ENCODE data around the gene CD38.

DNA sequence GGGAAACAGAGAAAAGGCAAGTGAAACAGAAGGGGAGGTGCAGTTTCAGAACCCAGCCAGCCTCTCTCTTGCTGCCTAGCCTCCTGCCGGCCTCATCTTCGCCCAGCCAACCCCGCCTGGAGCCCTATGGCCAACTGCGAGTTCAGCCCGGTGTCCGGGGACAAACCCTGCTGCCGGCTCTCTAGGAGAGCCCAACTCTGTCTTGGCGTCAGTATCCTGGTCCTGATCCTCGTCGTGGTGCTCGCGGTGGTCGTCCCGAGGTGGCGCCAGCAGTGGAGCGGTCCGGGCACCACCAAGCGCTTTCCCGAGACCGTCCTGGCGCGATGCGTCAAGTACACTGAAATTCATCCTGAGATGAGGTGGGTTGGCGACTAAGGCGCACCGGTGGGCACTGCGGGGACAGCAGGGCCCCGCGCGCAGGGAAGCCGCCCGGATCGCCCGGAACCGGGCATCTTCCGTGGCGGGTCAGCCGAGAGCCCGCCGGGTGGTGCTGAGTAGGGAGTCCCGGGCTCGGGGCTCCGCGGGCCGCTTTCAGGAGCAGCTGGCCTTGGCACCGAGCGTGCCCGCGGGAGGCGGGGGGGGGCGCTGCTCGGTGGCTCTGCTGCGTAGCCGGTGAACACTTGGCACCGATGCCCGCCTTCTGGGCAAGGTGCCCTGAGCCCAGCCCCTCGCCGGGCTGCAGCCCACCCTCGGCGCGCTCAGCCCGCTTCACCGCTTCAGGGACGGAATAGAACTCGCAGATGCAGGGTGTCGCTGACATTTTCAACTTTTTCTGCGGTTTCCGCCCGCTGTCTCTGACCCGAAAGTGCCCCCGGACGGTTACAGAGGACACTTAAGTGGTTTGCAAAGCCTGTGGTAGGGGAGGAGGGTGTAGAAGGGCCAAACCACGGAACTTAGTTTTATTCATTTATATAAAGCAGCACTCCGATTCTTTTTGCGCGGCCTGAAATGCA, at the start of gene CD38:
- TF ChIP-seq, protein P1, sequence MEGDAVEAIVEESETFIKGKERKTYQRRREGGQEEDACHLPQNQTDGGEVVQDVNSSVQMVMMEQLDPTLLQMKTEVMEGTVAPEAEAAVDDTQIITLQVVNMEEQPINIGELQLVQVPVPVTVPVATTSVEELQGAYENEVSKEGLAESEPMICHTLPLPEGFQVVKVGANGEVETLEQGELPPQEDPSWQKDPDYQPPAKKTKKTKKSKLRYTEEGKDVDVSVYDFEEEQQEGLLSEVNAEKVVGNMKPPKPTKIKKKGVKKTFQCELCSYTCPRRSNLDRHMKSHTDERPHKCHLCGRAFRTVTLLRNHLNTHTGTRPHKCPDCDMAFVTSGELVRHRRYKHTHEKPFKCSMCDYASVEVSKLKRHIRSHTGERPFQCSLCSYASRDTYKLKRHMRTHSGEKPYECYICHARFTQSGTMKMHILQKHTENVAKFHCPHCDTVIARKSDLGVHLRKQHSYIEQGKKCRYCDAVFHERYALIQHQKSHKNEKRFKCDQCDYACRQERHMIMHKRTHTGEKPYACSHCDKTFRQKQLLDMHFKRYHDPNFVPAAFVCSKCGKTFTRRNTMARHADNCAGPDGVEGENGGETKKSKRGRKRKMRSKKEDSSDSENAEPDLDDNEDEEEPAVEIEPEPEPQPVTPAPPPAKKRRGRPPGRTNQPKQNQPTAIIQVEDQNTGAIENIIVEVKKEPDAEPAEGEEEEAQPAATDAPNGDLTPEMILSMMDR (IDR thresholded peaks at IDR 0.05; ENCODE audit: poor library complexity, severe bottlenecking): no peak
- no peak for TF ChIP-seq POLR2AphosphoS5 (IDR thresholded peaks at IDR 0.05)
- TF ChIP-seq RAD21 (conservative IDR thresholded peaks at IDR 0.05): no peak
- TF ChIP-seq EP300 (conservative IDR thresholded peaks at IDR 0.05; ENCODE audit: poor library complexity, severe bottlenecking): no peak
- TF ChIP-seq EZH2 (IDR thresholded peaks at IDR 0.05; ENCODE audit: borderline replicate concordance, insufficient read depth, low read length, poor library complexity, severe bottlenecking): no peak
- TF ChIP-seq, protein P2, sequence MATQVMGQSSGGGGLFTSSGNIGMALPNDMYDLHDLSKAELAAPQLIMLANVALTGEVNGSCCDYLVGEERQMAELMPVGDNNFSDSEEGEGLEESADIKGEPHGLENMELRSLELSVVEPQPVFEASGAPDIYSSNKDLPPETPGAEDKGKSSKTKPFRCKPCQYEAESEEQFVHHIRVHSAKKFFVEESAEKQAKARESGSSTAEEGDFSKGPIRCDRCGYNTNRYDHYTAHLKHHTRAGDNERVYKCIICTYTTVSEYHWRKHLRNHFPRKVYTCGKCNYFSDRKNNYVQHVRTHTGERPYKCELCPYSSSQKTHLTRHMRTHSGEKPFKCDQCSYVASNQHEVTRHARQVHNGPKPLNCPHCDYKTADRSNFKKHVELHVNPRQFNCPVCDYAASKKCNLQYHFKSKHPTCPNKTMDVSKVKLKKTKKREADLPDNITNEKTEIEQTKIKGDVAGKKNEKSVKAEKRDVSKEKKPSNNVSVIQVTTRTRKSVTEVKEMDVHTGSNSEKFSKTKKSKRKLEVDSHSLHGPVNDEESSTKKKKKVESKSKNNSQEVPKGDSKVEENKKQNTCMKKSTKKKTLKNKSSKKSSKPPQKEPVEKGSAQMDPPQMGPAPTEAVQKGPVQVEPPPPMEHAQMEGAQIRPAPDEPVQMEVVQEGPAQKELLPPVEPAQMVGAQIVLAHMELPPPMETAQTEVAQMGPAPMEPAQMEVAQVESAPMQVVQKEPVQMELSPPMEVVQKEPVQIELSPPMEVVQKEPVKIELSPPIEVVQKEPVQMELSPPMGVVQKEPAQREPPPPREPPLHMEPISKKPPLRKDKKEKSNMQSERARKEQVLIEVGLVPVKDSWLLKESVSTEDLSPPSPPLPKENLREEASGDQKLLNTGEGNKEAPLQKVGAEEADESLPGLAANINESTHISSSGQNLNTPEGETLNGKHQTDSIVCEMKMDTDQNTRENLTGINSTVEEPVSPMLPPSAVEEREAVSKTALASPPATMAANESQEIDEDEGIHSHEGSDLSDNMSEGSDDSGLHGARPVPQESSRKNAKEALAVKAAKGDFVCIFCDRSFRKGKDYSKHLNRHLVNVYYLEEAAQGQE (IDR thresholded peaks at IDR 0.05; ENCODE audit: borderline replicate concordance): no peak
- TF ChIP-seq TAF1 (IDR thresholded peaks at IDR 0.05; ENCODE audit: low read depth): no peak
- TF ChIP-seq MXI1 (conservative IDR thresholded peaks at IDR 0.05; ENCODE audit: poor library complexity, severe bottlenecking): no peak
- TF ChIP-seq SMC3 (conservative IDR thresholded peaks at IDR 0.05; ENCODE audit: poor library complexity): no peak

Data from neural cell (in vitro differentiated cells).